ENCODE results near the gene ZNF593. TPM values are rescaled to one million over a fixed set of nuclear protein-coding genes. Genes with fewer than 3 reads are reported as not detected.

The ZNF593 gene
- polyA plus RNA-seq, 4 donors, result 10.2 to 20.9 (median 14.4) TPM

DNA sequence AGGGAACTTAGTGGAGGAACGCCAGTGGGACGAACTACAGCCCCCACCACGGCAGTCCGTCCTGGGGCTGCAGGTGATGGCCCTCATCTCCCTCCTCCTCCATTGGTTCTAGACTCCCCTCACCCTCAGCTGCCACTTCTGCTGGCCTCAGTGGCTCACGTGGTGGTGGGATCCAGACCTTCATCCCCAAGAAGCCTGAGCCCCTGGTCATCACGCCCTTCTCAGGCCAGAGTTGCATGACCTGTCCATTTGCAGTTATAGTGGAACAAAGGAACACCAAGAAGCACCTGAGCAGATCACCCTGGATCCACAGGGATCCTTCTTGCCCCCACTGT is 23.8 kb upstream of the ZNF593 start:
- no peak for DNase-seq (ENCODE audit: low read depth in 4 of 4, low spot score in 3 of 4)

DNA sequence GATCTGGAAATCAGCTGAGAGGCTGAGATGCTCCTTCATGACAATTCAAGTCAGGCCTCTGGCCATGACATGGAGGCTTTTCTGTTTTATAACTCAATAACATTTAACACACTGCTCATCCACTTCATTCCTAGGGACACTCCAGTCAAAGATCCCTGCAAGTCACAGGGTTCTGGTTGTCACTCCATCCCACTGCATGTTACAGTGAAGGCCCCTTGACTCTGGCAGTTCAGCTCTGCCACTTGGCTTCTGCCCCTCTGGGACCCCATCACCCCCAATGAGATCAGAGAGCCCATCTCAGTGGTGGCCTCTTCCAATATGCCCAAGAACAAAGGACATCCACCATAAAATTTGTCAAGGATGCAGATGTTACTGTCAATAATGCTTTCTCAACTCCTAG is 20.8 kb upstream of the ZNF593 start:
- DNase-seq (ENCODE audit: low read depth in 4 of 4, low spot score in 3 of 4), result no peak

DNA sequence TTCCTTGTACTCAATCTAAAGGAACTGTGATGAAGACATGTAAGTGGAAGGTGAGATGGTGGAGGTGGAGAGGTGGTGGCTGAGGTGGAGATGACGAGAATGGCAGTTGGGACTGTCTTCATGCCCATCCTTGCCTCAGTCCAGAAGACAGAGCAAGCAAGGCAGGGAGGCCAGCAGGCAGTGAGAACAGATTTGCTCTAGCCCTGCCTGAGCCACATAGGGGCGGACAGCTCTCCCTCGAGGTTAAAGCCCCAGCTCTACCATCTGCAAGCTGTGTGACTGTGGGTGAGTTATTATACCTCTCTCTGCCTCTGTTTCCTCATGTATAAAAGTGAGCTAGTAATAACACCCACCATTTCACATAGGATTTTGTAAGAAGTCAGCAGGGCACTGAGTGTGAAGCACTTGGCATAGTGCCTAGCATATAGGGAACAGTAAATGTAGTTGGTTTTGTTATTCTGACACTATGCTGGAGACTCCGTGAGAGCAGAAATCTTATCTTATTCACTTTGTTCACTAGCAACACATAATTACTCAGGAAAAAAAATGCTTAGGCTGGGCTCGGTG is 15.7 kb upstream of the ZNF593 start:
- no peak for DNase-seq (ENCODE audit: low read depth in 4 of 4, low spot score in 3 of 4)

DNA sequence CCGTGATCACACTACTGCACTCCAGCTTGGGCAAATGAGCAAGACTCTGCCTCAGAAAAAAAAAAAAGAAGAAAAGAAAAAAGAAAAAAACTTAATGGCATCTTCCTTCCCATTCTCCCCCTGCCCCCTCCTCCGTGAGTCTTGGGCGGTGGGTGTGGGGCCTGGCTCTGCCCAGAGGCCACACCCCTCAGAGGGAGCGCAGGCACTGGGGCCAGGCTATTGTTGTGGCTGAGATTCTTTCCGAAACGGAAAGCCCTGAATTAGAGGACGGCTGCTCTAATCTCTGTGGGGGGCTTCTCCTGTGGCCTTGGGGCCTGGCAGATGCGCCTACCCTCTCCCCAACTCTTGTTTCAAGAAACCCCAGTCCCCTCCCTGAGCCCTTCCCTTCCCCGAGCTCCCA is 15.0 kb upstream of the ZNF593 start:
- DNase-seq (ENCODE audit: low read depth in 4 of 4, low spot score in 3 of 4), result no peak

DNA sequence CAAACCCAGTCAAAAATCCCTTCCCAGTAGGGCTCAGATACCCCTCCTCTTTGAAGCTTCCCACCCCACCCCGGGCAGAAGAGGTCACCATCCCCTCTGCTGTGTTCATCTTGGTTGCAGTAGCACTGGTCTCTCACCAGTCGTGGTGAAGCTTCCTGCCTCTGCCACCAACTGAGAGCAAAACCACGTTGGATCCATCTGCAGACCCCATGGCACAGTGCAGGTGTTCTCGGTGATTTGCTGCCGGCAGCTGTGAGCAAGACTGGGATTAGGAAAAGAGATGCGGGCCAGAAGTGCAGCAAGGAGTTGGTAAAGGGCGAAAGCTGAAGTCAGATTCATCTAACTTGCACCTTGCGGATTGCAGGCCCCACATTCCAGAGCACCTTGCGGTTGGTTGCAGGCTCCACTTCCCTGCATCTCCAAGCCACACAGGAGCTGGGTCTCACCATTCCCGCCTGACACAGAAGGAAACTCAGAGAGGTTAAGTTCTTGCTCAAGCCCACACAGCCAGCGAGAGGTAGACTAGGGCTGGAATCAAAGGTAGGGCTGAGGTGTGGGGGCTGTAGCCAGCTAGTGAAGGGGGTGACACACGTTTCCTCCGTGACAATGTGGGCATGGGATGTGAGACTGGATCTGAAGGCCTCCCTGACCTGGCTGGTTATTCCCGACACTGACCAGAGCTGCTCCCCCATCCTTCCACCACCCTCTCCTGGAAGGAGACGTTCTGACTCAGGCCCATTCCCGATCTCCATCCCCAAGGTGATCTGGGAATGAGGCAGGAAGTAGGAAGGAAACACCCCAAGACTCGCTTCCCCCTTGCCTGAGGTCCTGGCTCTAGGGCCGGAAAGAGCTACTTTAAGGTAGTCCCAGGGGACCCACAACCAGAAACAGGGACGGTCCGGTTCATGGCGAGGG is 14.1 kb upstream of the ZNF593 start:
- DNase-seq (ENCODE audit: low read depth in 4 of 4, low spot score in 3 of 4), result no peak

DNA sequence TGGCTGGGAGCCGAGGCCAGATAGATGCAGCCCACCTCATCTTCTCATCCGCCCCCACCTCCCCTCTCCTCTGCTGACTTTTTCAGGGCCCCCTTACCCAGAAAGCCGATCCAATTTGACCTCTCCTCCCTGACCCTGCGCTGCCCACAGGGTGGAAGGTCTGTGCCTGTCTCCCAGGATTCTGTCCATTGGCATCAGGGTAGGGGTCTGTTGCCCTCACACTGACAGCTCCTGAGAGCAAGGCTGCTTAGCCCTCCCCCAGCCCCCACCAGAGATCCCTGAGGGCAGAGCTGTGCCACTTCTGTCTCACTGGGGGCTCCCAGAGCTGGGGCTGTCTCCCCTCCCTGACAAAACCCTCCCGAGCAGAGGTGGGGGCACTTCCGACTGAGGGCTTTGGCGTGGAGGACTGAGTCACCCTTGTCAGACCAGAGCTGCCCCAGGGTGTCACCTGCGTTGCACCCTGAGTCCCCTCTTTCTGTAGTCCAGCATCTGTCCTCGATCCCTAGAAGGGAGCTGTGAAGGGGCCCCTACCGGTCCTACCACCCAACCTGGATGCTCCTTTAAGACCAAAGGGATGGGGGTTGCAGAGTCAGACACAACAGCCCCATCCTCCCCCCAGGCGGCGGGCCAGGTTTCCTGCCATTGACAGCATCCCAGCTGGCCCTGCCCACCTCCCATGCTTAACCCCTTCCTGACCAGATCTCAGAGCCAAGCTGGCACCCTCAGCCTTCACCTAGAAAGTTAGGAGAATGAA is 13.2 kb upstream of the ZNF593 start:
- no peak for DNase-seq (ENCODE audit: low read depth in 4 of 4, low spot score in 3 of 4)

DNA sequence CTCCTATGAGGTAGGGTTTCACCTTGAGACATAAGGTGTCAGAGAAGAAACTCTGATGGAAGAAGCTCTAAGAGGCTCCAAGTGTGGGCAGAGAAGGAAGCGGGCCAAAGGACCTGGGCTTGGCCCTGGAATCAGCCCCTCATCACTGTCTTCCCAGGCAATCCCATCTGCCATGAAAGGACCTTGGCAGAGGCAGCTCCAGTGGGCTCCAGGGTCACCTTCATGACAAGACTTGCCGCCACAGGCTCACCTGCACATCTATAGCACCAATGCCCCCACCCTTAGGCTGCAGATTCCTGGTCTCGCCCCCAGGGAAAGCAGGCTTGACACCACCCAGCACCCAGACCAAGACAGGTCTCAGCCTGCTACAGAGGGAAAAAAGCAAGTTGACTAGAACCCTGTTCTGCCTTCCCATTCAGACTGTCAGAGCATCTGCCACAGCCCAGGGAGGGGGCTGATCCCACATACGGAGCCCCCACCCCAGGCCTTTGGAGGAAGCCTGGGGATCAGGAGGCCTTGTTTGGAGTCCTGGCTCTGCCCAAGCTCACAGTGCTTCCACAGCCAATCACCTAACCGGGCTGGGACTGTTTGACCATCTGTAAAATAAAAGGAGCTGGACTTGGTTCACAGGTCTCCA is 11.3 kb upstream of the ZNF593 start:
- DNase-seq (ENCODE audit: low read depth in 4 of 4, low spot score in 3 of 4), result no peak

DNA sequence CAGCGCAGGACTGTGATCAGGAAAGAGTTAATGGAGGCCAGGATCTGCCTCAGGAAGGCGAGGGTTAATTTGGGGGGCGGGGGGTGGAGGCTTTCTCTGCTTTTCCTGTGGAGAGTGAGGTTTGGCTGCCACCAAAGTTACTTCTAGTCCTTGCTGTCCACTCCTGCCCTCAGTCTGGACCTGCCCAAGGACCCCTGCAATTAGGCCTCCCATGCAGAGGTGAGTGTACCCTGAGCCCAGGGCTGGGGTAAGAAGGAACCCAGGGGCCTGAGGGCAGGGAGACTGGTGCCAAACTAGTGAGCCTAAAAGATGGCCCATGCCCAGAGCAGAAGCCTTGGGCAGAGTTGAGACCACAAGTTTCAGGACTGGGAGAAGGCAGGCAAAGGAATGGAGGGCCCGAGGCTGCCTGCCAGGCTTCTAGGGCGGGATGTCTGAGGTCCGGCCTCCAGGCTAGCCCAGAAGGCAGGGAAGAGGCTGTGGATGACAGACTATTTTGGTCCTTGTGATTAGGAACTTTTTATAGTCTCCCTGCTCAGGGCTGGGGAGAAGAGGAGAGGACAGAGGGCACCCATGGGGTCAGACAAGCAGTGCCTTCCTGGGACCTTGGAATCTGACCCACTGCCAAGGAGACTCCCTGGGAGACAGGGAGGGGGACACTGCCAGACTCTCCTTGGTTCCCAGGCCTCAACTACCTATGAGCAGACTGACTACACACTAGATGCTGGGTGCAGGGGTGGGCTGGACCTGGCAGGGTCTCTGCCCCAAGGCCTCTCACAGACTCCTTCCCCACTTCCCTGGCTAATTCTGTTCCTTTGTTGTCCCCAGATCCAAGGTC is 10.6 kb upstream of the ZNF593 start, which contains the start of gene FAM110D:
TSS of gene FAM110D (plus strand) at position 172 of the 835 bp plus-strand sequence. CDS start 2,213 bp downstream, outside the sequence.
- DNase-seq (ENCODE audit: low read depth in 4 of 4, low spot score in 3 of 4), result no peak

DNA sequence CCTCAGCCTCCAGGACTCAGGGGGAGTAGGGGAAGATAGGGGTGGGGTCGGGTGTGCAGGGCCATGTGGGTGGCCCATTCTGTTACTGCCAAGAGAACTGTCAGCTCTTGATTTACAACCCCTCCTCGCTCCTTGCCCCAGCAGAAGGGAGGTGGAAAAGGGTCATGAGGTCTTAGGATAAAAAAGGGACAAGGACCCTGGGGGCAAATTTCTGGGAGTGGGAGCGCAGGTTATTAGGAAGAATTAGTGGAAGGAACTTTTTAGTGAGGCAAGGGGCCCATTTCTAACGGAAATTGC is 10.0 kb upstream of the ZNF593 start:
- DNase-seq (ENCODE audit: low read depth in 4 of 4, low spot score in 3 of 4), result no peak

DNA sequence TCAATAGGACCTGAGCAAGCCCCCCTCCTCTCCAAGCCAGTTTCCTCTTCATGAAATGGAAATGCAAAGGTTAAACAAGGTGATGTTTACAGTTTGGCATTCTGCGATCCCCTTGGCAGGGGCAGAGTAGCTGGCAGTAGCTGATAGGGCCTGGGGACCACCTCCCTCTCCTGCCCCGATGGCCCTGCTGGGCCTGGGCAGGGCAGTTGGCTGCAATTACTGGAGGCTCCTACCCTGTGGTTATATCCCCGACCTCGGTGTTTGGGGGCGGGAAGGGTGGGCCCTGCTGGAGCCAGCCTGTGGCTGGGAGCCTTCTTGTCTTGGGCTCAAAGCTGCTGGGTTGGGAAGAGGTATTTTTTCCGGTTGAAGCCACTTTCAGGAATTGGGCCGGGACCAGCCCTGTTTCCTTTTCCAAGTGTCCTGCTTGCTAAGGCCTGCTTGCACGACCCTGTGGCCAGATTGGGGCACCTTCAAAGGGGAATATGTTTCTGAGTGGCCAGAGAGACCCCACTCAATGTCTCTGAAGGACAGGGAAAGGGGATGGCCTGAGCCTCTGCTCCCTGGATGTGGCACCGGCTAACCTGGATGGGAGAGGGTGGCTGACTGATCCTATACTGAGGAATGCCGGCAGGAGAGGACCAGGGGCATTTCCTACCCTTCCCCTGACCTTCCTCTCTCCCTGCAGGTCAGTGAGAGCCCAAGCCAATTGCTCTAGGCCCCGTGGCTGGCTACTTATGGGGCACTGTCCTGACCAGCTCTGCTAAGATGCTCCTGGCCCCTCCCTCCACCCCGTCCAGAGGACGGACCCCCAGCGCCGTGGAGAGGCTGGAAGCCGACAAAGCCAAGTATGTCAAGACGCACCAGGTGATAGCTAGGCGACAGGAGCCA is 8.9 kb upstream of the ZNF593 start:
- DNase-seq (ENCODE audit: low read depth in 4 of 4, low spot score in 3 of 4), result no peak

DNA sequence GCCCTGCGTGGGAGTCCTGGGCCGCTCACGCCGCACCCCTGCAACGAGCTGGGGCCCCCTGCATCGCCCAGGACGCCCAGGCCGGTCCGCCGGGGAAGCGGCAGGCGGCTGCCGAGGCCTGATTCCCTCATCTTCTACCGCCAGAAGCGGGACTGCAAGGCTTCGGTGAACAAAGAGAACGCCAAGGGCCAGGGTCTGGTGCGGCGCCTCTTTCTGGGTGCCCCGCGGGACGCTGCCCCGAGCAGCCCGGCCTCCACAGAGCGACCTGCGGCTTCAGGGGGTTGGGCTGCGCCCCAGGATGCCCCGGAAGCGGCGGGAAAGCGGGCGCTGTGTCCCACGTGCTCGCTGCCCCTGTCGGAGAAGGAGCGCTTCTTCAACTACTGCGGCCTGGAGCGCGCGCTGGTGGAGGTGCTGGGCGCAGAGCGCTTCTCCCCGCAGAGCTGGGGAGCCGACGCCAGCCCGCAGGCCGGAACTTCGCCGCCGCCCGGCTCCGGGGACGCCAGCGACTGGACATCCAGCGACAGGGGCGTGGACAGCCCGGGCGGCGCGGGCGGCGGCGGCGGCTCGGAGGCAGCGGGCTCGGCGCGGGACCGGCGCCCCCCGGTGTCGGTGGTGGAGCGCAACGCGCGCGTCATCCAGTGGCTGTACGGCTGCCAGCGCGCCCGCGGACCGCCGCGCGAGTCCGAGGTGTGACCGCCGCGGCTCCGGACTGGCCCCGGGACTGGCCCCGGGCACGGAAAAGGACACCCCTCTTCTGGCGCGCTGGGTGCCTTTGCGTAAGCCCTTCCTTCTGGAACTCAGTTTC is 8.1 kb upstream of the ZNF593 start:
- DNase-seq (ENCODE audit: low read depth in 4 of 4, low spot score in 3 of 4), result no peak

DNA sequence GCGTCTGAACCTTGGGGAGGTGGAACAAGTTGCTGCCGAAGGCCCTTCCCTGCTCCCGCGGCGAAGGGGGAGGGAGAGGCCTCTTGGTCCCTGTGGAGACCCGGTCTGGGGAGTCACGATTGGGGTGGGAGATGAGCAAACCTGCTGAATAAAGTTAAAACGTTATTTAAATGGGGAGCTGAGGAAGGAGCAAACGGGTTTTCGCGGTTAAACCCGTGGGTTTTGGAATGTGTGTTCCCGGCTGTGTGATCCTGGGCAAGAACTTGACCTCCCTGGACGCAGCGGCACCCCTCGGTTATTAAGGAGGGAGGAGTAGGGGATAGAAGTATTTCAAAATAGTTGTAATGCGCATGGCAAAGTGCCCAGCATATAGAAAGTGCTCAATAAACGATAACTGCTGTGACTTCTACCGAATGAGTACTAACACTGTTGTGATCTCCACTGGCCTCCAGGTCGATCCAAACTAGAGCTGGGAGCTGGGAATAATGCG is 7.4 kb upstream of the ZNF593 start:
- DNase-seq (ENCODE audit: low read depth in 4 of 4, low spot score in 3 of 4), result no peak

DNA sequence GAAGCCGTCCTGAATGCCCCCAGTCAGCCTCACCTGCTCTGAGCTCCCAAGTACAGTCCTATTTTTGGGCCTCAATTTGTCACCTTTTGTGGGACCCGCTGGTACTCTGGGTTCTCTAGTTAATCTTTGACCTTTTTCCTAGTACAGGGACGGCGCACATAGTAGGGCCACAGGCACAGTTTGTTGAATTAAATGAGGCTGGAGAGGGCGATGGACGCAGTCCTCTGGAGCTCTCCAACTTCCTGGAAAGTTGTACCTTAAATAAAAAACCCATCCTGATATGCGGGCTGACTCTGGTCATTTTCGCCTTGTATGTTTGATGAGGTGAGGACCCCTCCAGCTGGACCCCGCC is 6.0 kb upstream of the ZNF593 start:
- no peak for DNase-seq (ENCODE audit: low read depth in 4 of 4, low spot score in 3 of 4)

DNA sequence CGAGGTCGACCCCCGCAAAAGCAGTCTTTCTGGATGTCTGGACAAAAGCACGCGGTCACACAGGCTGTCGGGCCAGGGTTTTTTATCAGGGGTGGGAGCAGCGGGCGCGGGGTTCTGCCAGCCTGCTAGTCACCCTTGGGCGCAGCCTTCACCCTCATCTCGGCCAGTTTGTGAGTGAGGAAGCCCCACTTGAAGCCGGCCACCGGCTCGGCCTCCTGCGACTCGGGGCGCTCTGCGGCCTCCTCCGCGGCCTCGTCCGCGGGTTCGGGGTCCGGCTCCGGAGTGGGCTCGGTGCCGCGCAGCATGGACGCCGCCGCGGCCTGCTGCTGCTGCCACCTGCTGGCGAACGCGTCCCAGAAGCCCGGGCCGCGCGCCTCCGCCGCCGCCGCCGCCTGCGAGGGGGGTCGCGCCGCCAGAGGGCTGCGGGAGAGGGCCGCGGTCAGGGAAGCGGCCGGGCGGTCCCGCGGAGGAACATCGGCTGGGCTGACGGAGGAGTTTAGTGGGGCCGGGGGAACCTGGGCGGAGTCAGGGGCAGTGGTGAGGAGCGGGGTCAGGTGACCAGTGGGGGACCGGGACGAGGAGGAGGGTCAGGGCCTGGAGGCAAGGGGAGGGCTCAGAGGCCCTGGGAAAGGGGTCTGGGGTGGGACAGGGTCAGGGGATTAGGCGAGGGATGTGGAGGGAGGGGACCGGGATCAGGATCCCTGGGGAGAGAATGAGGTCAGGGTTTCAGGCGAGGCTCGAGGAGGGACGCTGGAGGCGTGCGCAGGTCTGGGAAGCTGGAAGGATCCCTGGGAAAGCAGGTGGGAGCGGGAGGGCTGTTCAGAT is 5.5 kb upstream of the ZNF593 start:
- no peak for DNase-seq (ENCODE audit: low read depth in 4 of 4, low spot score in 3 of 4)

DNA sequence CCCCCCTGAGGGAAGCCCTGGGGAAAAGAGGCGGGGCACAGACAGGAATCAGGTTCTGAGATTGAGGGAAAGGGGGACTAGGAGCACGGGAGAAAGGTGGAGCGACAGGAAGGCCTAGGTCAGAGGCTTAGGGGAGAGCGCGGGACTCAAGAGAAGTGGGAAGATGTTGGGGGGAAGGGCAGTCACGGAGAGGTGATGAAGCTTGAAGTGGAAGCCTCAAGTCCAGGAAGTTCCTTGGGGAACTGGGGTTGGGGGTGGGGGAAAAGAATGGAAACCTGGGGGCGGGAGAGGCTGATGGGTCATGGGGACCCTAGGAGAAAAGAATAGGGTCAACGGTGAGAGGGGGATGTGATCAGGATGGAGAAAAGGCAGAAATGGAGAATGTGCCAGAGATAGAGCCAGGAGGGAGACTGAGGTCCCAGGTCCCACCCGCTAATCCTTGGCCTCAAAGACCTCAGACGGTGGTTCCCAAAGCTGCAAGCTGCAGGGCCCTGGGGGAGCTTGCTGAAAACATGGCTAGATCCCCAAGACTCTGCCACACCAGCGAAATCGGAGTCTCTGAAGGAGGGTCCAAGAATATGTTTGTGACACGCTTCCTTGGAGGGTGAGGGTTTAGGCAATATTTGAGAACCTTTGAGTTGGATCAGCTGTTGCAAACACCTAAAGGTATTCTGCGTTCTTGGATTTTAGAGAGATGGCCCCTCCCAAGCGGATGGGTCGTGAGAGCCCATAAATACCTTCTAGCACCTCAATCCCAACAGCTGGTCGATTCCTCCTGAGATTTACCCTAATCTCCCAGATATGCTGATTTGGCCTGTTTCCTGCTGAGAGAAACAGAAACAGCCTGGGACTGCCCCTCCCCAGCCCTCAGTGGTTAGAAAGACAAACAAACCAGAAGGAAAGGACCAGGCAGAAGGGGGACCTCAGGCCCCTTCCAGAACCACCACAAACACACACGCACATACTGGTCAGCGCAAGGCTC is 4.6 kb upstream of the ZNF593 start:
- DNase-seq (ENCODE audit: low read depth in 4 of 4, low spot score in 3 of 4), result no peak

DNA sequence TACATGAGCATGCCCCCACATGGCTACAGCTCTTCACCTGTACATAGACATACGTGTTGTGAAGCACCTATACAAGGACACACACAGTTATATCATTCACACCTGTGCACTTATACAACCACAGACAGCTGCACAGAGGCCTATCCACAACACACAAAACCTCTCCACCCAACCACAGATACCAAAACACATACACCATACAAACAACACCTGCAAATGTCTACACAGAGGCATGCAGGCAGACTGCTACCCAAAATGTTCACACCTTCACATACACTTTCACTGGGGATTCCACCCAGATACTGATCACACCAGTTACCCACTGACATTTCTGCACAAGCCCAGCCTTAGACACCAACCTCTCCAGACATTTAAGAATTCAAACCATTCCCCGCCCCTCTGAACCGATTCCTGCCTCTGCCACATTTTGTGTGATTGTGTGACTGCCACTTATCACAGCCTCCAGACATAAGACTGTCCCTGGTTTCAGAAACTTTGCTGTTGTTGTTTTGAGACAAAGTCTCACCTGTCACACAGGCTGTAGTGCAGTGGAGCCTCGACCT is 2.9 kb upstream of the ZNF593 start:
- no peak for DNase-seq (ENCODE audit: low read depth in 4 of 4, low spot score in 3 of 4)

Data from left renal pelvis (tissue), 4 donors.